OCI-LY3 (cell line): ENCODE measurements around the gene JAML.

Source experiments
- H2AFZ ChIP-seq: fragments of 200-600, 300-600 bp; shearing (Covaris generic); 2 replicates; pipeline ENCODE4 v1.6.0; 2014; ENCODE audit warnings: antibody characterized with exemption, low read depth, low read length
- H3K27ac ChIP-seq: fragments of 200-600, 300-600 bp; sonication (generic); 2 replicates; pipeline ENCODE4 v1.5.1; 2014; ENCODE audit warnings: mild to moderate bottlenecking, low read length, moderate library complexity, mixed read lengths
- H3K27me3 ChIP-seq: fragments of 200-600, 300-600 bp; sonication (generic); 2 replicates; pipeline ENCODE4 v1.6.1; 2014; ENCODE audit warnings: low read depth, low read length, mixed read lengths
- H3K36me3 ChIP-seq: fragments of 200-600, 300-600 bp; sonication (generic); replicated peaks from 2 replicates; pipeline ENCODE3; 2014; ENCODE audit warnings: low read depth, low read length, mixed read lengths
- H3K4me1 ChIP-seq: fragments of 300-600, 200-600 bp; sonication (generic); 2 replicates; pipeline ENCODE4 v1.6.1; 2014; ENCODE audit warnings: low read length, mixed read lengths
- H3K4me2 ChIP-seq: fragments of 200-600, 300-600 bp; sonication (generic); 2 replicates; pipeline ENCODE4 v1.6.1; 2014; ENCODE audit warnings: low read length, mixed read lengths
- H3K4me3 ChIP-seq: fragments of 300-600, 200-600 bp; sonication (generic); 2 replicates; pipeline ENCODE4 v1.5.1; 2014; ENCODE audit warnings: antibody characterized with exemption, mild to moderate bottlenecking, low read length, moderate library complexity
- H3K79me2 ChIP-seq: fragments of 300-600, 200-600 bp; shearing (Covaris generic); 2 replicates; pipeline ENCODE4 v1.6.1; 2014; ENCODE audit warnings: mild to moderate bottlenecking, low read length, mixed read lengths
- H3K9ac ChIP-seq: fragments of 300-600, 200-600 bp; shearing (Covaris generic); 2 replicates; pipeline ENCODE4 v1.6.0; 2014; ENCODE audit warnings: mild to moderate bottlenecking, low read length, moderate library complexity
- H3K9me3 ChIP-seq: fragments of 200-600, 300-600 bp; shearing (Covaris generic); 2 replicates; pipeline ENCODE4 v1.6.1; 2014; ENCODE audit warnings: low read length, mixed read lengths; ENCODE audit not compliant: insufficient read depth
- H4K20me1 ChIP-seq: fragments of 200-600, 300-600 bp; sonication (generic); 2 replicates; pipeline ENCODE4 v1.6.1; 2016; ENCODE audit warnings: low read length, mixed read lengths; ENCODE audit not compliant: insufficient read depth
- CTCF ChIP-seq: fragments of 200-600, 300-600 bp; sonication (generic); IDR thresholded peaks from 2 replicates; pipeline ENCODE4 v1.5.1; 2014; ENCODE audit warnings: antibody characterized with exemption, low read length, low read depth
- EZH2phosphoT487 ChIP-seq: fragments of 200-600 bp; shearing (Covaris generic); IDR thresholded peaks from 2 replicates; pipeline ENCODE4 v1.6.1; 2018; ENCODE audit warnings: antibody characterized with exemption, mixed run types, low read depth

Gene JAML

GRCh38 chr11:118263112-118263511, 38.3 kb upstream of the JAML start:
- Histone ChIP-seq H2AFZ (no peak overlapping the region), H3K4me3 (no peak overlapping the region), H4K20me1 (no peaks in the 10 kb centered on the region), H3K27ac (no peak overlapping the region), H3K4me2 (no peak overlapping the region), H3K27me3 (peaks cover 41% of the 10 kb centered on the region), H3K79me2 (no peaks in the 10 kb centered on the region), H3K36me3 (no peaks in the 10 kb centered on the region), H3K4me1 (peaks cover 15% of the 10 kb centered on the region), H3K9ac (no peak overlapping the region), H3K9me3 (no peaks in the 10 kb centered on the region)
- TF ChIP-seq CTCF (no peak), EZH2phosphoT487 (no peak)

- H3K4me3 ChIP-seq = no peak overlapping the region
- H3K79me2 ChIP-seq = no peaks in the 10 kb centered on the region
- H2AFZ ChIP-seq = no peak overlapping the region
- TF ChIP-seq EZH2phosphoT487 = no peak
- TF ChIP-seq CTCF = no peak
- H3K4me2 ChIP-seq = no peak overlapping the region
- no peaks in the 10 kb centered on the region for H3K9me3 ChIP-seq
- H3K9ac ChIP-seq = no peak overlapping the region
- peaks cover 24% of the 10 kb centered on the region for H3K27me3 ChIP-seq
- no peaks in the 10 kb centered on the region for H4K20me1 ChIP-seq
- no peak overlapping the region for H3K27ac ChIP-seq
- peaks cover 15% of the 10 kb centered on the region for H3K4me1 ChIP-seq
- H3K36me3 ChIP-seq = no peaks in the 10 kb centered on the region
These were observed 35.5 kb upstream of the JAML start for GRCh38 chr11:118260353-118260752.

GRCh38 chr11:118259138-118259537, 34.3 kb upstream of the JAML start:
- Histone ChIP-seq H3K9me3 (no peaks in the 10 kb centered on the region), H3K27ac (no peak overlapping the region), H3K9ac (no peak overlapping the region), H3K36me3 (no peaks in the 10 kb centered on the region), H3K4me2 (no peak overlapping the region), H3K4me3 (no peak overlapping the region), H4K20me1 (no peaks in the 10 kb centered on the region), H3K27me3 (peaks cover 12% of the 10 kb centered on the region), H2AFZ (no peak overlapping the region), H3K4me1 (peaks cover 15% of the 10 kb centered on the region), H3K79me2 (no peaks in the 10 kb centered on the region)
- no peak for TF ChIP-seq CTCF

GRCh38 chr11:118258410-118258809, 33.6 kb upstream of the JAML start:
- no peaks in the 10 kb centered on the region for H3K9me3 ChIP-seq
- no peak overlapping the region for H2AFZ ChIP-seq
- H3K79me2 ChIP-seq = no peaks in the 10 kb centered on the region
- no peaks in the 10 kb centered on the region for H3K36me3 ChIP-seq
- peaks cover 8% of the 10 kb centered on the region for H3K4me1 ChIP-seq
- H3K9ac ChIP-seq = no peak overlapping the region
- TF ChIP-seq EZH2phosphoT487 (no peak), CTCF (no peak)
- no peaks in the 10 kb centered on the region for H4K20me1 ChIP-seq
- no peak overlapping the region for H3K4me2 ChIP-seq
- H3K27ac ChIP-seq = no peak overlapping the region
- peaks cover 5% of the 10 kb centered on the region for H3K27me3 ChIP-seq
- no peak overlapping the region for H3K4me3 ChIP-seq
